ENCODE results near the gene PIK3CB.
"Not testable (repeated sequence)": the region's sequence is repeated elsewhere in the genome, so short reads cannot be mapped to it uniquely, and the experiment has no call there.

DNA sequence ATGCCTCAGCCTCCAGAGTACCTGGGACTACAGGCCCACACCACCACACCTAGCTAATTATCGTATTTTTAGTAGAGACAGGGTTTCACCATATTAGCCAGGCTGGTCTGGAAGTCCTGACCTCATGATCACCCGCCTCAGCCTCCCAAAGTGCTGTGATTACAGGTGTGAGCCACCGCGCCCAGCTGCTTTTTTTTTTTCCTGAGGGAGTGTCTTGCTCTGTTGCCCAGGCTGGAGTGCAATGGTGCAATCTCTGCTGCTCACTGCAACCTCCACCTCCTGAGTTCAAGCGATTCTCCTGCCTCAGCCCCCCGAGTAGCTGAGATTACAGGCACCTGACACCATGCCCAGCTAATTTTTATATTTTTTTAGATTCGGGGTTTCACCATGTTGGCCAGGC lies 3.7 kb upstream of the PIK3CB start:
- TF ChIP-seq, protein P1, sequence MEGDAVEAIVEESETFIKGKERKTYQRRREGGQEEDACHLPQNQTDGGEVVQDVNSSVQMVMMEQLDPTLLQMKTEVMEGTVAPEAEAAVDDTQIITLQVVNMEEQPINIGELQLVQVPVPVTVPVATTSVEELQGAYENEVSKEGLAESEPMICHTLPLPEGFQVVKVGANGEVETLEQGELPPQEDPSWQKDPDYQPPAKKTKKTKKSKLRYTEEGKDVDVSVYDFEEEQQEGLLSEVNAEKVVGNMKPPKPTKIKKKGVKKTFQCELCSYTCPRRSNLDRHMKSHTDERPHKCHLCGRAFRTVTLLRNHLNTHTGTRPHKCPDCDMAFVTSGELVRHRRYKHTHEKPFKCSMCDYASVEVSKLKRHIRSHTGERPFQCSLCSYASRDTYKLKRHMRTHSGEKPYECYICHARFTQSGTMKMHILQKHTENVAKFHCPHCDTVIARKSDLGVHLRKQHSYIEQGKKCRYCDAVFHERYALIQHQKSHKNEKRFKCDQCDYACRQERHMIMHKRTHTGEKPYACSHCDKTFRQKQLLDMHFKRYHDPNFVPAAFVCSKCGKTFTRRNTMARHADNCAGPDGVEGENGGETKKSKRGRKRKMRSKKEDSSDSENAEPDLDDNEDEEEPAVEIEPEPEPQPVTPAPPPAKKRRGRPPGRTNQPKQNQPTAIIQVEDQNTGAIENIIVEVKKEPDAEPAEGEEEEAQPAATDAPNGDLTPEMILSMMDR (IDR thresholded peaks at IDR 0.05): not testable (repeated sequence)
- TF ChIP-seq POLR2A (IDR thresholded peaks at IDR 0.05): not testable (repeated sequence)

Data from Peyer's patch (tissue), 4 donors.